ENCODE measurements around the gene CDC16.
A peak's percentile ranks its signal among the peaks of the same experiment; 100 is the strongest.

Gene CDC16

DNA sequence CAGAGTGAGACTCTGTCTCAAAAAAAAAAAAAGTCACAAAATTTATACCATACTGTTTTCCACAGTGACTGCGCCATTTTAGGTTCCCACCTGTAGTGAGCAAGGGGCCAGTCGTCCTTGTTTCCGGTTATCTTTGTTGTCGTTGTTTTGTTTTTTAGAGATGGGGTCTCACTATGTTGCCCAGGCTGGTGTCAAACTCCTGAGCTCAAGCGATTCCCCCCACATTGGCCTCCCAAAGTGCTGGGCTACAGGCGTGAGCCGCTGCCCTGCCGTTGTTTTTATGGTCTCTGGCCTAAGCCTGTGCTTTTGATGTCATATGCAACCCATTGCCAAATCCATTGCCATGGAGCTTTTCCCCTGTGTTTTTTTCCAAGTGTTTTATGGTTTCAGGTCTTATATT lies 50.0 kb downstream of the CDC16 start:
- H4K20me1 ChIP-seq (ENCODE audit: insufficient read depth, low read length, poor library complexity, severe bottlenecking), result peaks cover 23% of the 10 kb centered on the region
- no peaks in the 10 kb centered on the region for H3K9me3 ChIP-seq (ENCODE audit: insufficient read depth, low read depth, low read length)
- H3K9me2 ChIP-seq (replicated peaks; ENCODE audit: low read depth, low read length), result no peaks in the 10 kb centered on the region
- H3K4me2 ChIP-seq (ENCODE audit: low read depth, low read length, poor library complexity, severe bottlenecking), result peak overlapping the region; percentile 92
- H3K4me1 ChIP-seq (ENCODE audit: insufficient read depth, low read length, poor library complexity, severe bottlenecking), result peaks cover 47% of the 10 kb centered on the region
- no peak overlapping the region for H2AFZ ChIP-seq (ENCODE audit: low read length)
- peaks cover 16% of the 10 kb centered on the region; the same call in 1 of the 2 replicates for H3K36me3 ChIP-seq (ENCODE audit: insufficient read depth, low read length)
- peak overlapping the region; percentile 4 for H3K4me3 ChIP-seq (ENCODE audit: low read length, poor library complexity, severe bottlenecking)
- no peaks in the 10 kb centered on the region for H3F3A ChIP-seq (ENCODE audit: low read depth)
- peaks cover 40% of the 10 kb centered on the region for H3K79me2 ChIP-seq (ENCODE audit: insufficient read depth, low read length)
- no peak overlapping the region for H3K9ac ChIP-seq (ENCODE audit: low read depth, low read length, poor library complexity, severe bottlenecking)
- no peaks in the 10 kb centered on the region for H3K27me3 ChIP-seq (ENCODE audit: insufficient read depth, low read length, poor library complexity, severe bottlenecking)
- TF ChIP-seq, protein P1, sequence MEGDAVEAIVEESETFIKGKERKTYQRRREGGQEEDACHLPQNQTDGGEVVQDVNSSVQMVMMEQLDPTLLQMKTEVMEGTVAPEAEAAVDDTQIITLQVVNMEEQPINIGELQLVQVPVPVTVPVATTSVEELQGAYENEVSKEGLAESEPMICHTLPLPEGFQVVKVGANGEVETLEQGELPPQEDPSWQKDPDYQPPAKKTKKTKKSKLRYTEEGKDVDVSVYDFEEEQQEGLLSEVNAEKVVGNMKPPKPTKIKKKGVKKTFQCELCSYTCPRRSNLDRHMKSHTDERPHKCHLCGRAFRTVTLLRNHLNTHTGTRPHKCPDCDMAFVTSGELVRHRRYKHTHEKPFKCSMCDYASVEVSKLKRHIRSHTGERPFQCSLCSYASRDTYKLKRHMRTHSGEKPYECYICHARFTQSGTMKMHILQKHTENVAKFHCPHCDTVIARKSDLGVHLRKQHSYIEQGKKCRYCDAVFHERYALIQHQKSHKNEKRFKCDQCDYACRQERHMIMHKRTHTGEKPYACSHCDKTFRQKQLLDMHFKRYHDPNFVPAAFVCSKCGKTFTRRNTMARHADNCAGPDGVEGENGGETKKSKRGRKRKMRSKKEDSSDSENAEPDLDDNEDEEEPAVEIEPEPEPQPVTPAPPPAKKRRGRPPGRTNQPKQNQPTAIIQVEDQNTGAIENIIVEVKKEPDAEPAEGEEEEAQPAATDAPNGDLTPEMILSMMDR (conservative IDR thresholded peaks at IDR 0.05; ENCODE audit: low read length), result no peak
- TF ChIP-seq EZH2phosphoT487 (IDR thresholded peaks at IDR 0.05; ENCODE audit: borderline replicate concordance), result no peak

DNA sequence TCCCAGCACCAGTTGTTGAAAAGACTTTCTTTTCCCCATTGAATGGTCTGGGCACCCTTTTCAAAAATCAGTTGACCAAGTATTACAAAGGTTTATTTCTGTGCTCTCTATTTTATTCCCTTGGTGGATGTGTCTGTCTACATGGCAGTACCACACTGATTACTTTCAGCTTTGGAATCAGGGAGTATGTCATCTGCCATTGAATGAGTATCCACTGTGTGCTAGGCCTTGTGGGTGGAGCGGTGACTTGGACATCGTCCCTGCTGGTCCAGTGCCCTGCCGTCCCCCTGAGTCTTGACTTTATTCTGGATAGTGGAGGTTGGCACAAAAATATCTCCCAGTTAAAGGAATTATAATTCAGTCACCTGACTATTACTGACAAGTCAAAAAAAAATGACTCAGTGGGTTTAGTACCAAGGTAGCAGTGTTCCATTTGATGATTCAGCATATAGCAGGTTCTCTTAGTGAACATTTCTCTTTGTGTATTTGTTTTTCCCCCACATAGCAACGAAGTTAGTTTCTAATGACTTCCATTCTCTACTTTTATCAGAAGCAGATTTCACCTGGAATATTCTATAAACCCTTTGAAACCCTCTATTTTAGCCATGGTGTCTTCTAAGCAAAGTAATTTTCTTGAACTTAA lies 50.6 kb downstream of the CDC16 start:
- H3K4me3 ChIP-seq (ENCODE audit: low read length, poor library complexity, severe bottlenecking), result peak overlapping the region; percentile 4
- H3K9me3 ChIP-seq (ENCODE audit: insufficient read depth, low read depth, low read length), result no peaks in the 10 kb centered on the region
- peaks cover 46% of the 10 kb centered on the region for H3K79me2 ChIP-seq (ENCODE audit: insufficient read depth, low read length)
- no peak overlapping the region for H3K9ac ChIP-seq (ENCODE audit: low read depth, low read length, poor library complexity, severe bottlenecking)
- no peaks in the 10 kb centered on the region for H3F3A ChIP-seq (ENCODE audit: low read depth)
- peaks cover 23% of the 10 kb centered on the region for H4K20me1 ChIP-seq (ENCODE audit: insufficient read depth, low read length, poor library complexity, severe bottlenecking)
- no peak overlapping the region for H2AFZ ChIP-seq (ENCODE audit: low read length)
- peak overlapping the region; percentile 92 for H3K4me2 ChIP-seq (ENCODE audit: low read depth, low read length, poor library complexity, severe bottlenecking)
- H3K4me1 ChIP-seq (ENCODE audit: insufficient read depth, low read length, poor library complexity, severe bottlenecking), result peaks cover 42% of the 10 kb centered on the region
- H3K9me2 ChIP-seq (replicated peaks; ENCODE audit: low read depth, low read length), result no peaks in the 10 kb centered on the region
- H3K27me3 ChIP-seq (ENCODE audit: insufficient read depth, low read length, poor library complexity, severe bottlenecking), result no peaks in the 10 kb centered on the region
- peaks cover 16% of the 10 kb centered on the region; the same call in 1 of the 2 replicates for H3K36me3 ChIP-seq (ENCODE audit: insufficient read depth, low read length)
- TF ChIP-seq EZH2phosphoT487 (IDR thresholded peaks at IDR 0.05; ENCODE audit: borderline replicate concordance), result no peak

DNA sequence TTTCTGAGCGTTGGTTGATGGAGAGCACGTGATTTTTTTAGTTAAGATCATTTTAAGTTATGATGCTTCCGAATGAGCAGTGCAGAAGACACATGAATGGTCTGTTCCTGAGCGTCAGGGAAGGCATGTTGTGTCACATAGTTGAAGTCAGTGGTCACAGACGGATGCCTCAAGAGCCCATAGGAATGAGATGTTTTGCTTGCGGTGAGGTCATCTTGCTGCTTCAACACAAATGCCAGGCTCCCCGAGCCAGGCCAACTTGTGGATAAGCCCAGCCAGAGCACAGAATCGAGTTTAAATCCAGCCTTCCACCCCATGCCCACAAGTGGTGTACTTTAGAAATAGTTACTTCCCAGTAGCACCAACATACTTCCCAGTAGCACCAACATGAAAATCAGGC lies 52.1 kb downstream of the CDC16 start:
- Histone ChIP-seq H3K27me3 (ENCODE audit: insufficient read depth, low read length, poor library complexity, severe bottlenecking) (no peaks in the 10 kb centered on the region), H3K9me3 (ENCODE audit: insufficient read depth, low read depth, low read length) (no peaks in the 10 kb centered on the region), H3K4me1 (ENCODE audit: insufficient read depth, low read length, poor library complexity, severe bottlenecking) (peaks cover 40% of the 10 kb centered on the region), H3K9ac (ENCODE audit: low read depth, low read length, poor library complexity, severe bottlenecking) (no peak overlapping the region), H2AFZ (ENCODE audit: low read length) (no peak overlapping the region), H4K20me1 (ENCODE audit: insufficient read depth, low read length, poor library complexity, severe bottlenecking) (peaks cover 23% of the 10 kb centered on the region), H3K36me3 (ENCODE audit: insufficient read depth, low read length) (peaks cover 18% of the 10 kb centered on the region; the same call in 1 of the 2 replicates), H3F3A (ENCODE audit: low read depth) (no peaks in the 10 kb centered on the region), H3K79me2 (ENCODE audit: insufficient read depth, low read length) (peaks cover 46% of the 10 kb centered on the region), H3K9me2 (replicated peaks; ENCODE audit: low read depth, low read length) (no peaks in the 10 kb centered on the region), H3K4me3 (ENCODE audit: low read length, poor library complexity, severe bottlenecking) (no peak overlapping the region), H3K4me2 (ENCODE audit: low read depth, low read length, poor library complexity, severe bottlenecking) (no peak overlapping the region)
- TF ChIP-seq EZH2phosphoT487 (IDR thresholded peaks at IDR 0.05; ENCODE audit: borderline replicate concordance), result no peak
- TF ChIP-seq, protein P1 (conservative IDR thresholded peaks at IDR 0.05; ENCODE audit: low read length), result no peak

DNA sequence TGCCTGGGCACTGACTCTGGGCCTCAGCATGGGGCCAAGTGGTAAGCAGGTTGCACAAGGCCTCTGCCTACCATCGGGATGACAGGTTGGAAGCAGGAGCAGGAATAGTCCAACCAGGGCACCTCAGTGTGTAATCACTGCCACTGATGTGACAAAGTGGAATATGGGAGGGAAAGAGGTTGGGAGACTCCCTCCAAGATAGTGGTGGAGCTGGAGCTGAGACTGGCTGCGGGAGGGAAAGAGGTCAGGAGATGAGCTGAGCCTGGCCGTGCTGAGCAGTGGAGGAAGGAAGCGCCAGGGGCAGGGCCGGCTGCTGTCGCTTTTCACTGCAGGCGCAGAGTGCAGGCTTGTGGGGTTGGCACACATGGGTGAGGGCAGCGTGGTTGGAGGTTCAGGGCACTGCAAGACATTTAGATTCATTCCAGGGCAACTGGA lies 53.5 kb downstream of the CDC16 start:
- H3K4me3 ChIP-seq (ENCODE audit: low read length, poor library complexity, severe bottlenecking), result no peak overlapping the region
- peaks cover 19% of the 10 kb centered on the region for H4K20me1 ChIP-seq (ENCODE audit: insufficient read depth, low read length, poor library complexity, severe bottlenecking)
- no peaks in the 10 kb centered on the region for H3K9me2 ChIP-seq (replicated peaks; ENCODE audit: low read depth, low read length)
- H3K9ac ChIP-seq (ENCODE audit: low read depth, low read length, poor library complexity, severe bottlenecking), result no peak overlapping the region
- H2AFZ ChIP-seq (ENCODE audit: low read length), result no peak overlapping the region
- peaks cover 27% of the 10 kb centered on the region; the same call in 1 of the 2 replicates for H3K36me3 ChIP-seq (ENCODE audit: insufficient read depth, low read length)
- H3F3A ChIP-seq (ENCODE audit: low read depth), result no peaks in the 10 kb centered on the region
- no peaks in the 10 kb centered on the region for H3K9me3 ChIP-seq (ENCODE audit: insufficient read depth, low read depth, low read length)
- H3K4me2 ChIP-seq (ENCODE audit: low read depth, low read length, poor library complexity, severe bottlenecking), result no peak overlapping the region
- no peak for TF ChIP-seq EZH2phosphoT487 (IDR thresholded peaks at IDR 0.05; ENCODE audit: borderline replicate concordance)
- TF ChIP-seq, protein P1 (conservative IDR thresholded peaks at IDR 0.05; ENCODE audit: low read length), result no peak
- H3K4me1 ChIP-seq (ENCODE audit: insufficient read depth, low read length, poor library complexity, severe bottlenecking), result peaks cover 37% of the 10 kb centered on the region
- peaks cover 36% of the 10 kb centered on the region for H3K79me2 ChIP-seq (ENCODE audit: insufficient read depth, low read length)
- H3K27me3 ChIP-seq (ENCODE audit: insufficient read depth, low read length, poor library complexity, severe bottlenecking), result no peaks in the 10 kb centered on the region

Data from Loucy (cell line).